Measurements from ENCODE around the gene CENATAC.

Gene CENATAC

DNA sequence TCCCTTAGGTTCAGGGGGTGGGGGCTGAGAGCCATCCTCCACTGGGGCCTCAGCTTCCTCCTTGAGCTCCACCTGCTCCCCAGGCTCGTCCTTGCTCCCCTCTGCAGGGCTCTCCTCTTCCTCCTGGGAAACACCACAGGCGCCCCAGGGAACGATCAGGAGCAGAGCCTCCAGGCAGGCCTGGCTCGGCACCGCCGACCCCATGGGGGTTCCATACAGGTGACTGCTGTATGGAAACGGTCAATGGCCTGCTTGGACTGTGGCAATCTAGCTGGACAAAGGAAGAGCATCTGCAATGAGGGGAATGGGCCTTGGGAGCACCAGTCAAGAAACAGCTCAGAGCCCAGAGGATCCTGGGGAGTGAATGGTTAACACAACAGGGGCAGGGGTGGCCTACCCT, 51.1 kb downstream of the CENATAC start:
- DNase-seq = no peak

DNA sequence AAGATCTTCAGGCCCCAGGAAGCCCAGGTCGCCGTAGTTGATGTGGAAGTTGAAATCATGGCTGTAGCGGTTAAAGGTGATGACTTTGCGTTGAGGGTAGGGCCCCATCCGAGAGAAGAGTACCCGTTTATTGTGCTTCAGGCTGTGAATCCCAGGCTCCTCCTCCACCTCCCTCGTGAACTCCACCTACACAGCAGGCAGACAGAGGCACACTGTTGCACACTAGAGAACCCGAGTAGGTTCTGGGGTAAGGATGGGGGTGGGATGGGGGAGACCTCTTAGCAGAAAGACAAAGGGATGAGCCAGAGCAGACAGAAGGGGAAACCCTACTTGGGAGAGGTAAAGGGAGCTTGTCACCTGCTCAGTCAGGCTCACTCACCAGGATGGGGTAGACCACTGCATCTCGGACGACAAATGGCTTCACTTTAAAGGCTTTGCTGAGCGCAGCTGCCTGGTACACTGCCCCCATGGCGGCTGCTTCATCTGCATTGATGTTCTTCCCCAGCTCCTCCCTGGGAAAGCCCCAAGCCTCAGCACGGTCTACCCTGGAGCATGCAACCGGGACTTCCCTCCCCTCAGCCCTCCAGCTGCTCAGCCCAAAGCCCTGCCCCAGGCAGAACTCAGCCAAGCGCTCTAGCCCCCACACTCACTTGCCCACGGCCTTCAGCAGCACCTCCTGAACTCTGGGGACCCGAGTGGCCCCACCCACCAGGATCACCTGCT, 53.7 kb downstream of the CENATAC start:
- H3K27me3 ChIP-seq (ENCODE audit: insufficient read depth, low read length, poor library complexity) = no peaks in the 10 kb centered on the region
- DNase-seq (no peak), ATAC-seq (ENCODE audit: insufficient read depth, low read depth) (no peak)
- H3K4me2 ChIP-seq (ENCODE audit: insufficient read depth, low read length) = no peak overlapping the region
- H3K4me1 ChIP-seq (ENCODE audit: insufficient read depth, low read length) = peaks cover 18% of the 10 kb centered on the region
- peaks cover 26% of the 10 kb centered on the region; the same call in 1 of the 2 replicates for H4K20me1 ChIP-seq (ENCODE audit: insufficient read depth, low read length)
- H3K4me3 ChIP-seq (ENCODE audit: low read depth in 1 of 2, low read length in 2 of 2) = no peak overlapping the region
- H3K9ac ChIP-seq (ENCODE audit: low read depth, low read length) = no peak overlapping the region
- no peak for TF ChIP-seq EZH2 (IDR thresholded peaks at IDR 0.05; ENCODE audit: borderline replicate concordance, low read depth, low read length, severe bottlenecking)
- TF ChIP-seq, protein P1, sequence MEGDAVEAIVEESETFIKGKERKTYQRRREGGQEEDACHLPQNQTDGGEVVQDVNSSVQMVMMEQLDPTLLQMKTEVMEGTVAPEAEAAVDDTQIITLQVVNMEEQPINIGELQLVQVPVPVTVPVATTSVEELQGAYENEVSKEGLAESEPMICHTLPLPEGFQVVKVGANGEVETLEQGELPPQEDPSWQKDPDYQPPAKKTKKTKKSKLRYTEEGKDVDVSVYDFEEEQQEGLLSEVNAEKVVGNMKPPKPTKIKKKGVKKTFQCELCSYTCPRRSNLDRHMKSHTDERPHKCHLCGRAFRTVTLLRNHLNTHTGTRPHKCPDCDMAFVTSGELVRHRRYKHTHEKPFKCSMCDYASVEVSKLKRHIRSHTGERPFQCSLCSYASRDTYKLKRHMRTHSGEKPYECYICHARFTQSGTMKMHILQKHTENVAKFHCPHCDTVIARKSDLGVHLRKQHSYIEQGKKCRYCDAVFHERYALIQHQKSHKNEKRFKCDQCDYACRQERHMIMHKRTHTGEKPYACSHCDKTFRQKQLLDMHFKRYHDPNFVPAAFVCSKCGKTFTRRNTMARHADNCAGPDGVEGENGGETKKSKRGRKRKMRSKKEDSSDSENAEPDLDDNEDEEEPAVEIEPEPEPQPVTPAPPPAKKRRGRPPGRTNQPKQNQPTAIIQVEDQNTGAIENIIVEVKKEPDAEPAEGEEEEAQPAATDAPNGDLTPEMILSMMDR (IDR thresholded peaks at IDR 0.05; ENCODE audit: borderline replicate concordance, extremely low read depth, low read length, poor library complexity, severe bottlenecking) = no peak
- no peak overlapping the region for H2AFZ ChIP-seq (ENCODE audit: low read depth, low read length)
- no peak overlapping the region for H3K27ac ChIP-seq (ENCODE audit: low read length)
- H3K9me3 ChIP-seq (ENCODE audit: insufficient read depth, low read length, severe bottlenecking) = no peaks in the 10 kb centered on the region
- H3K79me2 ChIP-seq (ENCODE audit: insufficient read depth, low read length) = peaks cover 33% of the 10 kb centered on the region
- H3K36me3 ChIP-seq (ENCODE audit: insufficient read depth, low read length) = peaks cover 89% of the 10 kb centered on the region

More for the DNA sequence above, 51.1 kb downstream of the CENATAC start:
- H3K4me2 ChIP-seq (ENCODE audit: insufficient read depth, low read length) = no peak overlapping the region
- peaks cover 95% of the 10 kb centered on the region for H3K36me3 ChIP-seq (ENCODE audit: insufficient read depth, low read length)
- no peak for TF ChIP-seq EZH2 (IDR thresholded peaks at IDR 0.05; ENCODE audit: borderline replicate concordance, low read depth, low read length, severe bottlenecking)
- TF ChIP-seq, protein P1 (IDR thresholded peaks at IDR 0.05; ENCODE audit: borderline replicate concordance, extremely low read depth, low read length, poor library complexity, severe bottlenecking) = no peak
- no peak for ATAC-seq (ENCODE audit: insufficient read depth, low read depth)
- H3K79me2 ChIP-seq (ENCODE audit: insufficient read depth, low read length) = peaks cover 8% of the 10 kb centered on the region; the same call in 1 of the 2 replicates
- H3K4me1 ChIP-seq (ENCODE audit: insufficient read depth, low read length) = no peaks in the 10 kb centered on the region
- 0 out of 2 replicates have a peak, but pooled peaks cover 3% of the 10 kb centered on the region for H4K20me1 ChIP-seq (ENCODE audit: insufficient read depth, low read length)
- no peak overlapping the region for H3K9ac ChIP-seq (ENCODE audit: low read depth, low read length)
- no peaks in the 10 kb centered on the region for H3K27me3 ChIP-seq (ENCODE audit: insufficient read depth, low read length, poor library complexity)
- no peak overlapping the region for H2AFZ ChIP-seq (ENCODE audit: low read depth, low read length)
- H3K4me3 ChIP-seq (ENCODE audit: low read depth in 1 of 2, low read length in 2 of 2) = no peak overlapping the region
- no peaks in the 10 kb centered on the region for H3K9me3 ChIP-seq (ENCODE audit: insufficient read depth, low read length, severe bottlenecking)
- H3K27ac ChIP-seq (ENCODE audit: low read length) = no peak overlapping the region

DNA sequence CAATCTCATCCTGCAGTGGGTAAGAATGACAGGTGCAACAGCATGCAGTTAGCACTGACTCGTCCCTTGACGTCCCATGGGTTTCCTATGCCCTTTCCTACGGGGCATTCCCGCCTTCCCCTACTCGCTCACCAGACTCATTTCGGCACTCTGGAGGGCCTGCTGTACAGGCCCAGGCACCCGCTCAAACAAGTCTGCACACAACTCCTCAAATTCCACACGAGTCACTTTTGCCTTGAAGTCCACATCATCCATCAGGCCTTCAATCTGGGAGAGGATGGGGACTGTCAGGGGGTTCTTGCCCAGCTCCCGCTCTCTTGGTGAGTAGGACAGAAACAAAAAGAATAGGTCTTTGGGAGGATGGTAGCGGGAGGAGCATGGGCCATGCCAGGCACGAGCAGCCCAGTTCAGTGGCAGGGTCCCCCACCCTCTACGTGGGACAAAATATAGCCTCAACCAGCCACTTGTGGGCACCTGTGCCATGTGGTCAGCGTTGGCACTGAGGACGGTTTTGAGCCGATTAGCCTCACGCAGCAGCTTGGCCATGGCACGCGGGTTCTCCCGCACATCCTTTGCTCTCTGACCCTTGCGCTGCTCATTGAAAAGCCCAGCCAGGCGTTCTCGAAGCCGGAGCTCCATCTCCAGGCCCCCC, 54.4 kb downstream of the CENATAC start:
- Histone ChIP-seq H3K79me2 (ENCODE audit: insufficient read depth, low read length) (peaks cover 36% of the 10 kb centered on the region), H2AFZ (ENCODE audit: low read depth, low read length) (no peak overlapping the region), H4K20me1 (ENCODE audit: insufficient read depth, low read length) (peaks cover 26% of the 10 kb centered on the region; the same call in 1 of the 2 replicates), H3K27ac (ENCODE audit: low read length) (no peak overlapping the region), H3K4me1 (ENCODE audit: insufficient read depth, low read length) (peaks cover 18% of the 10 kb centered on the region), H3K4me2 (ENCODE audit: insufficient read depth, low read length) (no peak overlapping the region), H3K27me3 (ENCODE audit: insufficient read depth, low read length, poor library complexity) (no peaks in the 10 kb centered on the region), H3K36me3 (ENCODE audit: insufficient read depth, low read length) (peaks cover 84% of the 10 kb centered on the region), H3K9me3 (ENCODE audit: insufficient read depth, low read length, severe bottlenecking) (no peaks in the 10 kb centered on the region), H3K9ac (ENCODE audit: low read depth, low read length) (no peak overlapping the region), H3K4me3 (ENCODE audit: low read depth in 1 of 2, low read length in 2 of 2) (no peak overlapping the region)
- no peak for TF ChIP-seq EZH2 (IDR thresholded peaks at IDR 0.05; ENCODE audit: borderline replicate concordance, low read depth, low read length, severe bottlenecking)
- TF ChIP-seq, protein P1 (IDR thresholded peaks at IDR 0.05; ENCODE audit: borderline replicate concordance, extremely low read depth, low read length, poor library complexity, severe bottlenecking) = no peak
- DNase-seq (no peak), ATAC-seq (ENCODE audit: insufficient read depth, low read depth) (no peak)
